Cardiac atrium fibroblast (primary cell): ENCODE data around the gene TTC21B. TPM values are rescaled to one million over a fixed set of nuclear protein-coding genes. Genes with fewer than 3 reads are reported as not detected.

Experiments used
- total RNA-seq: library from RNA; depleted of rRNA; stranded (reverse); fragments of >200 nt; gene quantifications from 2 replicates; pipeline ENCODE4 v1.2.3, GENCODE V29; 2015

Gene TTC21B
- total RNA-seq: 6.5 and 13.0 TPM in 2 replicates

DNA sequence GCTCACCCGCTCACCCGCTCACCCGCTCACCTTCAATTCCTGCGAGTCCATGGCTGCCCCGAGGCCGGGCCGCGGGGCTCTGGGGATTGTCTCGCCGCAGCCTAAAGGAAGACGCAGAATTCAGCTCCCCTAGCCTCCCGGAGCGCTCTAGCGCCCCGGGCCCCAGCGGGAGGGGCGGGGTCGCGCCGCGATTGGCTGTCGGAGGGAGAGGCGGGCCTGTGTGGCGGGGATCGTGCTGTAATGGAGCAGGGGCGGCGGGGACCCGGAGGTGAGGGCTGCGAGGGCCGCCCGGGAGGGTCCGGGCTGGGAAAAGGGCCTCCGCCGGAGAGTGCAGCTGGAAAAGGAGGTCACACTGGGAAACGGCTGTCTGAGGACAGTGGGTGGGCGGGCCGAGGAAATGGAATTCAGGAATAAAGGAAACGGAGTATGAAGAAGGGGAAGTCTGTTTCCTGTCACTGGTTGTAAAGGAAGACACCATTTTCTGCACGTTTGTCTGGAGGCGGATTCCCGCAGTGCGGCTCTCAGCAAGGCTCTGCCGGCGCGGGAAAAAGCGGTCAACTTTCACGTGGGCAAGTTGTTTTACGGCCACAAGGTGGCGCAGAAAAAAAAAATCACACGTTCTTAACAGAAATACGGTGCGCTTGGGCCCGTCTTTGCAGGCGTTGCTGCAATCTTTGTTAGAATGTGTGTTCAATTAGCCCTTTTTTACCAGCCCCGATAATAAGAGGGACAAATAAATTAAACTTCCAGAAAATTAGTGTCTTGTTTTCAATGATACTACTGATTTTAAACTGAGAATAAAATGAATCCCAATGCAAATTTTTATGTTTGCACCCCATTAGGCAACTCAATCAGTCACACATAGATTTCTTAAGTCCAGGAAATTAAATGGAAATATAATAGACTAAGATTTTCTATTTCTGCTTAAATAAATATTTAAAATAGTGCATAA lies at the start of gene TTC21B:
Gene TTC21B, minus strand, starts transcription at position 122 of the 952 bp plus-strand sequence. Its CDS starts 71 bp downstream, at position 51.

Other genes starting within 250 kb of the TTC21B start
- not detected in 2 replicates for gene GALNT3, start 159.5 kb downstream of the TTC21B start, total RNA-seq
- not detected in 2 replicates for gene SCN1A, start 174.2 kb upstream of the TTC21B start, total RNA-seq